NCI-H2196 treated with DMSO at 0.1 percent for 48 hours (cell line): ENCODE results near the gene SLC12A4.
"Not testable (repeated sequence)": the region's sequence is repeated elsewhere in the genome, so short reads cannot be mapped to it uniquely, and the experiment has no call there.

Experiments
- DNase-seq: peaks from one replicate; lab custom pipeline; 2025; ENCODE audit not compliant: unreplicated experiment; lab: John Stamatoyannopoulos, UW

SLC12A4 gene

DNA sequence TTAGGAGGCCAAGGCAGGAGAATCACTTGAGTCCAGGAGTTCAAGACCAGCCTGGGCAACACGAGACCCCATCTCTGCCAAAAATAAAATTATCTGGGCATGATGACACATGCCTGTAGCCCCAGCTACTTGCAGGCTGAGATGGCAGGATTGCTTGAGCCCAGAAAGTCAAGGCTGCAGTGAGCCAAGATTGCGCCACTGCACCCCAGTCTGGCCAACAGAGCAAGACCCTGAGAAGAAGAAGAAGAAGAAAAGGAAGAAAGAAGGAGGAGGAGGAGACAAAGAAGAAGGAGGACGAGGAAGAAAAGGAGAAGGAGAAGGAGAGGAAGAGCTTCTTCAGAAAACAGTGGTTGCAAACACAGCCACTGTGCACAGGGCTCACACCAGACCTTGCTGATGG, 20.2 kb upstream of the SLC12A4 start:
- DNase-seq: no peak

DNA sequence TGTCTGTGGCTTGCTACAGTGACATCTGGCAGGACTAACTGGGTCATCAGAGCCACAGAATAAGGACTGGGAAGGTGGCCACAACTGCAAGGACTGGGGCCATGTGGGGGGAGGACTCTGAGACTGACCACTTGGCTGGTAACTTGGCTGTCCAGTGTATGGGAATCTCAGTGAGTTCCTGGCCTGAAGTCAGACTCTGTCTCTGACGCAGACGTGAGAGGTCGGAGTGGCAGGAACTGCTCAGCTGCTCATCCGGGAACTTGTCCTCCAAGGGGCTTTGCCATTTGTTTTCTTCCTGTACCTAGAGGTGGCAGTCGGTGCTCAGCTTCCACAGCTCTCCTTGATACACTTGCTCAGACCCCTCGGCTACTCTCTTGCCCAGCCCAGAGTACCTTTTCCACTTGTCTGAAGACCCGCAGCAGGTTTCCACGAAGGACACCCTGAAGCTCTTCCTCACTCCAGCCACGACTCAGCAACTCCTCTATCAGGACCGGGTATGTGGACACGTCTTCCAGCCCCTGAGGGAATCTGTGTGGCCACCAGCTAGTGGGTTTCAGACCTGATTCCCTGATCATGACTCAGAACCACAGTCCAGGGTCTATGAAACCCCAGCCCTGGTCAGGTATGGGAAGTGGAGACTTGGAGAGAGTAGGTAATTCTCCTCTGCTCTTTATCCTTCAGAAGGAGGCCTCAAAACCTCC, 19.2 kb upstream of the SLC12A4 start:
- no peak for DNase-seq

DNA sequence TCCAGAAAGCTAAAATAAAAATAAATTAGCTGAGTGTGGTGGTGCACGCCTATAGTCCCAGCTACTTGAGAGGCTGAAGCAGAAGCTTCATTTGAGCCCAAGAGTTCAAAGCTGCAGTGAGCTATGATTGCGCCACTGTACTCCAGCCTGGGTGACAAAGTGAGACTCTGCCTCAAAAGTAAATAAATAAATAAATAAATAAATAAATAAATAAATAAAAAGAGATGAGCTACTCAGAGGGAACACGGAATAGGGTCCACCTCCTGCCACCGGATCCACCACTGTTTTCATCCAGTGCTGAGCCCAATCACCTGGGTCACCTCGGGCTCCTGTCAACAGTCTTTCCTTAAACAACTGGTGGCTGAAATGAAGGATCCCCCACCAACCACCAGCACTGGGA, 18.5 kb upstream of the SLC12A4 start:
- no peak for DNase-seq

- no peak for DNase-seq
Measured at GRCh38 chr16:67982011-67982696, 13.7 kb upstream of the SLC12A4 start.

DNA sequence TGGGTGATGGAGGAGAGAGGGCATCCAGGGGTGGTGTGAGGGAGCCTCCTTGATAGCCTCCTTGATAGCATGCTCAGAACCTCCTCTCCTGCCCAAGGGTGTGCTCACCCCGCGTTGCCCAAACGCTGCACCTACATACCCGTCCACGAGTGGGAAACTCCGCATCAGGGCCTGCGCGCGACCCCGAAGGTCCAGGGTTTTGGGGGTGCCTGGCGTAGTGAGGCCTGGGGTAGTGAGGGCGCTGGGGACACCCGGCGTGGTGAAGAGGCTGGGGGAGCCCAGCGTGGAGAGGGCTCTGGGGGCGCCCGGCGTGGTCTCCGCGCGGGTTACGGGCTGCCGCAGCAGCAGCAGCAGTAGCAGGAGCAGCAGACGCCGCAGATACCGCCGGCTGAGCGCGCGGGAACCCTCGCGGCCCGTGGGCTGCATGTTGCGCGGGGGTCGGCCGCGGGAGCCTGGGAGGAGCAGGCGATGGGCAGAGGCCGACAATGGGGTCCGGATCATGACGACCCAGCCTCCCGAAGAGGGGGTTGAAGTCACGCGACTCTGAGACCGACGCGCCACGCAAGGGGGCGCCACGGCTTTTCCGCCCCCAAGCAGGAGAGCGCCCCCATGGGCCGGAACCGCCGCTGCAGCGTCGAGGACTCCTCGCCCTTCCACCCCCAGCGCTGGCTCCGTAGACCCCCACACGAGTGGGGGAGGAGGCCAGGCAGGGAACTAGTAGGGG, 11.7 kb upstream of the SLC12A4 start, which contains the start of gene DPEP3:
TSS of gene DPEP3 (minus strand) at position 545 of the 724 bp plus-strand sequence. CDS start at position 426, 119 bp downstream.
- no peak for DNase-seq

DNA sequence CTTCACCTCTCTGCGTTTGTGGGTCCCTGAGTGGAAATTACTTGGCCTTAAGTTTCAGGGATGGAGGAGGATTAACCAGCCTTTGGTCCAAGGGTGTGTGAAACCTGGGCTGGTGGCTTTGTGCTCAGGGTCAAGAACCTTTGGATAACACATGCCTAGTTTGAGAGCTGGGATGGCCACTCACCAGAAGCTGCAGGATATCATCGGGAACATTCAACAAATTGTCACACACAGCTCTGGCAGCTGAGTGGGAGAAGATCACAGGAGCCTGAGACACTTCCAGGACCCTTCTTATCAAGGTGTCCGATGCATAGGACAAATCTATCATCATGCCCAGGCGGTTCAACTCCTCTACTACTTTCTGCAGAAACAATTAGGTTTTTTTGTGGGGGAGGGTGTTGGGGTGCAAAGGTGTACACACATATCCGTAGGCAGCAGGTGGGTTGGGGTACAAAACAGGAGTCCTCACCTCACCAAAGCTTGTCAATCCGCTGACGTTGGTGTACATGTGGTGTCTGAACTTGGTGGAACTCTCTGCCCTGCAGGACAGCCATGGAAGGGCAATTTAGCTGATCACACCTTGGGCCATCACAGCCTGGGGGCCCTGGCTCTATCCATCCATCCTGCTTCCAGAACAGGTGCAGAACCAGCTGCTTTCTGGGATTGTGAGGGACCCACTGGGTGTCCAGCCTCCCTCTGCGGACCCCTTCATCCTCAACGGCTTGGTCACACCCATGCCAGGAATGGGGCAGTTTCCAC, 9.2 kb upstream of the SLC12A4 start:
- no peak for DNase-seq

DNA sequence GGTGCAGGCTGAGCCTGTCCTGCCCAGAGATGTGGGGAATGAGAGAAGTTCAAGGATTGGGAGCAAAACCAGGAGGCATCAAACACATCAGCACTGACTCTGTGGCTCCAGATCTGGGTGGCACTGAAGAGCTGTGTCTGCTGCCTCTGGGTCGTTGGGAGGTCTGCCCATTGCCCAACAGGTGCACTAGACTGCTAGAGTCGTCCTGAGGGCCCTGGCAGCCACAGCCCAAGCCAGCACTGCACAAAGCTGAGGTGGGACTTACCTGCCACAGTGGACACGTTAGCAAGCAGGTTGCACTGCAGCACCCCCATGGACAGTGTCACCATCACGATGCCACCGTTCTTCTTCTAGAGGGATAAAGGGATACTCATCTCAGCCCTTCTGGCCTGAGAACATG, 8.6 kb upstream of the SLC12A4 start:
- DNase-seq: no peak

DNA sequence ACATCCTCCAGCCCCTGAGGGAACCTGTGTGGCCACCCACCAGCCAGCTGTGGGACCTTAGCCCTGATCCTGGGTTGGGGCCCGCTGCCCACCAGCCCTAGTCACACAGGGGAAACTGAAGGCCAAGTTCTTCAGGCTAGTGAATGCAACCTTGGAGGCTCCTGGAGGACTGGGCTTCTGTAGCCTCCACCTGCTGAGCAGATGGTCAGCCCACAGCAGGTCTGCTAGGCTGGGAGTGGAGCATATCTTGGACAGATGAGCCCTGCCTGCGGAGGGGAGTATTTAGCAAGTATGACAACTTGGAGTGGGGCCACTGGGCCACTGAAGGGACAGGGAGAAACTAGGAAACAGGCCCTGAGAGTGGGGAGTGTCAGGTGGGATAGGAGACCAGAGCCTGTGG, 7.8 kb upstream of the SLC12A4 start:
- DNase-seq: no peak

GRCh38 chr16:67975321-67976105, 7.1 kb upstream of the SLC12A4 start:
- no peak for DNase-seq

DNA sequence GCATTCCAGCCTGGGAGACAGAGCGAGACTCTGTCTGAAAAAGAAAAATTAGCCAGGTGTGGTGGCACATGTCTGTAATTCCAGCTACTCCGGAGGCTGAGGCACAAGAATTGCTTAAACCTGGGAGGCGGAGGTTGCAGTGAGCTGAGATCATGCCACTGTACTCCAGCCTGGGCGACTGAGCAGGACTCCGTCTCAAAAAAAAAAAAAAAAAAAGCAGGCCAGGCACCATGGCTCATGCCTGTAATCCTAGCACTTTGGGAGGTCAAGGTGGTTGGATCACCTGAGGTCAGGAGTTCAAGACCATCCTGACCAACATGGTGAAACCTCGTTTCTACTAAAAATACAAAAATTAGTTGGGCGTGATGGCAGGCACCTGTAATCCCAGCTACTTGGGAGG, 3.8 kb upstream of the SLC12A4 start:
- not testable (repeated sequence) for DNase-seq

- DNase-seq: no peak
Measured at GRCh38 chr16:67971111-67971510, 2.7 kb upstream of the SLC12A4 start.

- no peak for DNase-seq
Measured at GRCh38 chr16:67969254-67970039, 1.0 kb upstream of the SLC12A4 start.

DNA sequence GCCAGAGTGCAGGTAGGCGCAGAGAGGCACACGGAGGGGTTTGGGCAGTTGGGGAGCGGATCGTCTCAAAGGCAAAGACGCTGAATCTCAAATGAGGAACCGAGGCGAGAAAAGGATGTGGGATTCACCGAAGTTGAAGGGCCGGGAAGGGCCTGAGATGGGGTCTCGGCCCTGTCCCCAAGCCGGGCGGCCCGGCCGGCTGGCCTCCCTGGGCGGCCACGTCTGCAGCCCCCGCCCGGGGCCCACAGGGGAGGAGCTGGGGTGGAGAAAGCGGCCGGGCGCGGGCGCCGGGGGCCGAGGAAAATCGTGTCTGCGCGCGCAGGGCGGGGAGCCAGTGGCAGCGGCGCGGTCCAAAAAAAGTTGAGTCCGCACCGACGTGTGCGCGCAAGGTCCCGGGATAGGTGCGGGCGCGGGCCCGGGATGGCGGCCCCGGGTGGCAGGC, 458 bp downstream of the SLC12A4 start:
- DNase-seq: no peak

- DNase-seq: no peak
Measured at GRCh38 chr16:67967183-67967957, 1.1 kb downstream of the SLC12A4 start.

GRCh38 chr16:67966549-67967182, 1.8 kb downstream of the SLC12A4 start:
- DNase-seq: no peak

DNA sequence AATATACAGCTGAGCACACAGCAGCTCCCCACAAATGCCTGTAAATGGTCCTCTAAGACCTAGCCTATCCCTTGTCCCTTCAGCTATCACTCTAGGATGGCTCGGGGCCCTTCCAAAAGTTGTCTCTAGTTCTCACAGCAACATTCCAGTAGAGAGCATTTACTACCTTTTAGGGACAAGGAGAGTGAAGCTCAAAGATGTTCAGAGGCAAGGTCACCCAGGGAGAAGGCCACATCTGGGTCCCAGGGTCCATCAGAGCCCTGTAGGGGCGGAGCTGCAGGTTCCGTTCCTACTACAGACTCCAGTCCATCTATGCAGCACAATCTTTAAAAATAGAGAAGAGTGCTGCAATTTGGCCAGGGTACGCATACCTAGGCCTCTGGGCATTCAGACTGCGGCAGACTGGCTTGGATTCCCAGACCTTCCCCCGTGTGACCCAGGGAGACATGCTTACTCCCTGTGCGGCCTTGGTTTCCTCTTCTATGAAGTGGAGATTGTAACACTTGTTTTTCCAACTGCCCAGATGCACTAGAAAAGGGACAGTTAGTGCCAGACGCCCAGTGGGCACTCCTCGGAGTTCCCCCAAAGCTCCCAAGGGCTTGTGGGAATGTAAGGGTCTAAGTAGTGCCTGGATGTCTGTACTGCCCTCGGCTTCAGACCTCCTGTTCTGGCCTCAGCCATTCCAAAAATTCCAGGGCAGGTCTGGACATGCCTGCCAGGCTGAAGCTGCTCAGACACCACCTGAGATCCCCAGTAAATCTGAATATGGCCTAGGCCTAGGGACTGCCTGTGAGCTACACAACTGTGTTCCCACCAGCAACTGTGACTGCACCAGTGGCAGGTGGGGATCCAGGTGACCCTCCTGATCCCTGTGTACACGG, 2.5 kb downstream of the SLC12A4 start:
- no peak for DNase-seq

- no peak for DNase-seq
Measured at GRCh38 chr16:67964477-67965131, 3.8 kb downstream of the SLC12A4 start.
